ENCODE data around the gene PRRC2B. TPM values are rescaled to one million over a fixed set of nuclear protein-coding genes. Genes with fewer than 3 reads are reported as not detected.

PRRC2B gene
- total and polyA plus RNA-seq, 2 of the 8 experiments (the other 6 are each of a cell fraction or from before 2014, with no cell fraction given) = 37.3 to 249 TPM

DNA sequence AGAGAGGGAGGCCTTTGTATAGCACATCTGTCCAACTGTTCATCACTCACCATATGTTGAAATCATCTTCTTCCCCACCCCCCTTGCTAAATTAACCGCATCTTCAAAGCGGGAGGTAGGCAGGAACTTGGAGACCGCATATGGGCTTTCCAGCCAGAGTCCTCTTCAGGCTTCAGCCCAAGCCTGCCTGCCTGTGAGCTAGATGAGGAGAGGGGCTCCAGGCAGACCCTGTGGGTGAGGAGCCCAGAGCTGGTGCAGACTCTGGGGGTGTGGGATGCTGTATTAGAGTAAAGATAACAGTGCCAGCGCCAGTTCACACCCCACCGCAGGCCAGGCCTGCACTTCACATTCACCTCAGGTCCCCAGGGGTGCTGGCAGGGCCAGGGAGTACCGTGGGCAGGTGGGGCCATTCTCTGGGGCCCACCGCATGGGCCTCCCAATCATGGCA, 16.2 kb downstream of the PRRC2B start (continued):
- TF ChIP-seq, protein P1, sequence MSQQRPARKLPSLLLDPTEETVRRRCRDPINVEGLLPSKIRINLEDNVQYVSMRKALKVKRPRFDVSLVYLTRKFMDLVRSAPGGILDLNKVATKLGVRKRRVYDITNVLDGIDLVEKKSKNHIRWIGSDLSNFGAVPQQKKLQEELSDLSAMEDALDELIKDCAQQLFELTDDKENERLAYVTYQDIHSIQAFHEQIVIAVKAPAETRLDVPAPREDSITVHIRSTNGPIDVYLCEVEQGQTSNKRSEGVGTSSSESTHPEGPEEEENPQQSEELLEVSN (IDR thresholded peaks at IDR 0.05) = no peak
- TF ChIP-seq ASH2L (IDR thresholded peaks at IDR 0.05; ENCODE audit: low read length) (no peak), BCL11A (IDR thresholded peaks at IDR 0.05; ENCODE audit: low read depth in 2 of 2, low read length in 2 of 2) (no peak), SUZ12 (IDR thresholded peaks at IDR 0.05; ENCODE audit: low read length) (no peak), TBP (IDR thresholded peaks at IDR 0.05; ENCODE audit: low read depth, low read length) (no peak), HDAC6 (IDR thresholded peaks at IDR 0.05; ENCODE audit: low read depth, low read length) (no peak), SIN3A (conservative IDR thresholded peaks at IDR 0.05 in 1 of 2, IDR thresholded peaks at IDR 0.05 in 1 of 2; ENCODE audit: low read depth in 1 of 2, low read length in 2 of 2) (no peak)
- TF ChIP-seq, protein P2, sequence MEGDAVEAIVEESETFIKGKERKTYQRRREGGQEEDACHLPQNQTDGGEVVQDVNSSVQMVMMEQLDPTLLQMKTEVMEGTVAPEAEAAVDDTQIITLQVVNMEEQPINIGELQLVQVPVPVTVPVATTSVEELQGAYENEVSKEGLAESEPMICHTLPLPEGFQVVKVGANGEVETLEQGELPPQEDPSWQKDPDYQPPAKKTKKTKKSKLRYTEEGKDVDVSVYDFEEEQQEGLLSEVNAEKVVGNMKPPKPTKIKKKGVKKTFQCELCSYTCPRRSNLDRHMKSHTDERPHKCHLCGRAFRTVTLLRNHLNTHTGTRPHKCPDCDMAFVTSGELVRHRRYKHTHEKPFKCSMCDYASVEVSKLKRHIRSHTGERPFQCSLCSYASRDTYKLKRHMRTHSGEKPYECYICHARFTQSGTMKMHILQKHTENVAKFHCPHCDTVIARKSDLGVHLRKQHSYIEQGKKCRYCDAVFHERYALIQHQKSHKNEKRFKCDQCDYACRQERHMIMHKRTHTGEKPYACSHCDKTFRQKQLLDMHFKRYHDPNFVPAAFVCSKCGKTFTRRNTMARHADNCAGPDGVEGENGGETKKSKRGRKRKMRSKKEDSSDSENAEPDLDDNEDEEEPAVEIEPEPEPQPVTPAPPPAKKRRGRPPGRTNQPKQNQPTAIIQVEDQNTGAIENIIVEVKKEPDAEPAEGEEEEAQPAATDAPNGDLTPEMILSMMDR (IDR thresholded peaks at IDR 0.05; ENCODE audit: control extremely low read depth in 1 of 3, insufficient read depth in 1 of 3, low read depth in 1 of 3, low read length in 3 of 3) = no peak

Data from H1 (cell line).